GM12892 (cell line): ENCODE data around the gene DCTN2.
"Not testable (repeated sequence)": the region's sequence is repeated elsewhere in the genome, so short reads cannot be mapped to it uniquely, and the experiment has no call there.

Experiments used
- DNase-seq: peaks from one replicate; pipeline ENCODE4 v3.0.0; 2011; ENCODE audit not compliant: insufficient read length
- FAIRE-seq: peaks from 2 replicates; lab custom pipeline; 2011; peaks lifted over from hg19 to GRCh38; lab: Jason Lieb, UNC
- POLR2A ChIP-seq: IDR thresholded peaks from 2 replicates; pipeline ENCODE4 v1.6.1; 2011; ENCODE audit warnings: low read depth, low read length, control low read depth
- POLR2AphosphoS5 ChIP-seq: IDR thresholded peaks from 2 replicates; pipeline ENCODE4 v1.6.1; 2011; ENCODE audit warnings: low read depth, low read length, control low read depth
- TAF1 ChIP-seq: IDR thresholded peaks from 2 replicates; pipeline ENCODE4 v1.6.1; 2011; ENCODE audit warnings: low read depth, mild to moderate bottlenecking, control low read depth, low read length, borderline replicate concordance

DCTN2 gene

GRCh38 chr12:57500213-57500612, 46.8 kb downstream of the DCTN2 start:
- DNase-seq (no peak), FAIRE-seq (no peak)
- TF ChIP-seq POLR2AphosphoS5 (no peak), POLR2A (no peak), TAF1 (no peak)

GRCh38 chr12:57498571-57498970, 48.4 kb downstream of the DCTN2 start:
- no peak for TF ChIP-seq POLR2A
- TF ChIP-seq POLR2AphosphoS5, result no peak
- TF ChIP-seq TAF1, result no peak
- DNase-seq (no peak), FAIRE-seq (no peak)

GRCh38 chr12:57498132-57498502, 48.9 kb downstream of the DCTN2 start:
- no peak for TF ChIP-seq POLR2AphosphoS5
- TF ChIP-seq POLR2A, result no peak; the same call in 1 of the 2 replicates
- no peak for TF ChIP-seq TAF1
- no peak for DNase-seq
- no peak for FAIRE-seq

- FAIRE-seq (no peak), DNase-seq (no peak)
- TF ChIP-seq POLR2AphosphoS5 (no peak), POLR2A (peak; percentile 15; the same call in 1 of the 2 replicates)
These were observed 49.5 kb downstream of the DCTN2 start for GRCh38 chr12:57497223-57498131.

- FAIRE-seq, result no peak
- TF ChIP-seq POLR2A, result no peak
- no peak for DNase-seq
These were observed 50.2 kb downstream of the DCTN2 start for GRCh38 chr12:57496822-57497221.

- not testable (repeated sequence) for DNase-seq, FAIRE-seq
These were observed 51.8 kb downstream of the DCTN2 start for GRCh38 chr12:57495051-57495701.

- DNase-seq (no peak), FAIRE-seq (no peak)
- no peak for TF ChIP-seq POLR2A
- TF ChIP-seq POLR2AphosphoS5, result no peak
- TF ChIP-seq TAF1, result no peak
These were observed 55.4 kb downstream of the DCTN2 start for GRCh38 chr12:57491393-57492280.

GRCh38 chr12:57490126-57490525, 56.9 kb downstream of the DCTN2 start:
- no peak for FAIRE-seq
- TF ChIP-seq POLR2A (no peak), POLR2AphosphoS5 (no peak), TAF1 (no peak)

GRCh38 chr12:57489157-57489641, 57.8 kb downstream of the DCTN2 start:
- DNase-seq (no peak), FAIRE-seq (no peak)
- no peak for TF ChIP-seq POLR2AphosphoS5
- no peak for TF ChIP-seq TAF1
- TF ChIP-seq POLR2A, result no peak

More at GRCh38 chr12:57490126-57490525, 56.9 kb downstream of the DCTN2 start:
- DNase-seq, result no peak

- DNase-seq (no peak), FAIRE-seq (no peak)
- TF ChIP-seq TAF1 (no peak), POLR2A (no peak), POLR2AphosphoS5 (no peak)
These were observed 58.4 kb downstream of the DCTN2 start for GRCh38 chr12:57488402-57489156.
